ENCODE results near the gene DUSP8.
A peak's percentile ranks its signal among the peaks of the same experiment; 100 is the strongest.
"Not testable (repeated sequence)": the region's sequence is repeated elsewhere in the genome, so short reads cannot be mapped to it uniquely, and the experiment has no call there.

Gene DUSP8

DNA sequence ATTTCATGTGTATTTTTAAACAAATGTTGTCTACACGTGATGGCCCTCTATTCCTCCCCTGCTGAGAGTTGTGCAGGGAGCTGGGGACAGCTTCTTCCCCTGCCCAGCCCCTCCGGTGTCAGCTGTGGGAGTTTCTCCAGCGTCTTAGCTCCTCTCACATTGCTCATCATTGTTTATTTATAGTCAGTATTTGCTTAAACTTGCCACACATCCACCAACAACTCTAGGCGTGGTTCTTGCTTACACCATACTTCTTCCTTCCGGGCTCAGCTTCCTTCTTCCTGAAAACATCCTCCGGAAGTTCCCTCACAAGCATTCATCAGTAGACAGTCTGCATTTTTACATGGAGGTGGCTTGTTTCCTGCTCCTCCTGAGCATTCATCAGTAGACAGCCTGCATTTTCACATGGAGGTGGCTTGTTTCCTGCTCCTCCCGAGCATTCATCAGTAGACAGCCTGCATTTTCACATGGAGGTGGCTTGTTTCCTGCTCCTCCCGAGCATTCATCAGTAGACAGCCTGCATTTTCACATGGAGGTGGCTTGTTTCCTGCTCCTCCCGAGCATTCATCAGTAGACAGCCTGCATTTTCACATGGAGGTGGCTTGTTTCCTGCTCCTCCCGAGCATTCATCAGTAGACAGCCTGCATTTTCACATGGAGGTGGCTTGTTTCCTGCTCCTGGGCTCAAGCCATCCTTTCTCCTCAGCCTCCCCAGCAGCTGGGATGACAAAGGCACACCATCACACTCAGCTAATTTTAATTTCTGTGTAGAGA is 17.3 kb upstream of the DUSP8 start:
- DNase-seq (ENCODE audit: low read depth in 2 of 2, low spot score in 1 of 2): not testable (repeated sequence)

DNA sequence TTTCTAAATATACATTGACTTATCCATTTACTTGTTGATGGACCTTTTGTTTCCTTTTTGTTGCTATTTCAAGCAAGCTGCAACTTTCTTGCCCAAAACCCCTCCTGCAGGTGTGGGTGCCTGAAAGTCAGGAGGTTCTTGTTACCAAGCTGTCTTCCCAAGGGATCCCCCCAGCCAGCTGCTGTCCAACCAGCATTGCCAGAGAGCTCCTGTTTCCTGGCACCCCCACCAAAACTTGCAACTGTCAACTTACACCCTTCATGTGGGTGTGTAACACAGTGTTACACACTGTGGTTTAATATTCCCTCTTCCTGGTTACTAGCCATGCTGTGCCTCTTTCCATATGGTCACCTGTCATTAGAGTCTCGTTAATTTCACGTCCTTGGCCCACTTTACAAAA is 14.6 kb upstream of the DUSP8 start:
- DNase-seq (ENCODE audit: low read depth in 2 of 2, low spot score in 1 of 2): no peak

DNA sequence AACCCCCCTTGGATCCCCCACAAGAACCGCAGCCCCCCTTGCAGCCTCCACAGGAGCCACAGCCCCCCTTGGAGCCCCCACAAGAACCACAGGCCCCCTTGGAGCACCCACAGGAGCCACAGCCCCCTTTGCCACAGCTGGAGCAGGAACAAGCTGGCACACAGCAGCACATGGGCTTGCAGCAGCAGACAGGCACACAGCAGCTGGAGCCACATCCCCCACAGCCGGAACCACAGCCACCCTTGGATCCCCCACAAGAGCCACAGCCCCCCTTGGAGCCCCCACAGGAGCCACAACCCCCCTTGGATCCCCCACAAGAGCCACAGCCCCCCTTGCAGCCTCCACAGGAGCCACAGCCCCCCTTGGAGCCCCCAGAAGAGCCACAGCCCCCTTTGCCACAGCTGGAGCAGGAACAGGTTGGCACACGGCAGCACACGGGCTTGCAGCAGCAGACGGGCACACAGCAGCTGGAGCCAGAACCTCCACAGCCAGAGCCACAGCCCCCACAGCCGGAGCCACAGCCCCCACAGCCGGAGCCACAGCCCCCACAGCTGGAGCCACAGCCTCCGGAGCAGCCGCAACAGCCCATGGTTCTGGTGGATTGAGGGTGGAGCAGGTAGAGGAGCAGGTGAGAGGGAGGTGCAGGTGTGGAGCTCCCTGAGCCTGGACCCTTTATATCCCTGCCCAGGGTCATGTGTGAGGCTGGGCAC is 12.7 kb upstream of the DUSP8 start, which contains the start of gene KRTAP5-1:
Gene KRTAP5-1 (minus strand): TSS at position 623 of the 710 bp plus-strand sequence. CDS start 34 bp downstream, at position 589.
- not testable (repeated sequence) for DNase-seq (ENCODE audit: low read depth in 2 of 2, low spot score in 1 of 2)

DNA sequence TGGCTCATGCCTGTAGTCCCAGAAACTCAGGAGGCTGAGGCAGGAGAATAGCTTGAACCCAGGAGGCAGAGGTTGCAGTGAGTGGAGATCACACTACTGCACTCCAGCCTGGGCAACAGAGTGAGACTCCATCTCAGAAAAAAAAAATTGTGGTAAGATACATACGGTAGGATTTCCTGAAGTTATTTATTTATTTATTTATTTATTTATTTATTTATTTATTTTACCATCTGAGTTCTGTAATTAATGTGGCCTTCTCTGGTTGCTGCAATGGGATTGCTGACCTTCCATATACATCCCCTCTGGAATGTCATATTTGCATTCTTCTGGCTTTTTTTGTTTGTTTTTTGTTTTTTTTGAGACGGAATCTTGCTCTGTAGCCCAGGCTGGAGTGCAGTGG is 10.8 kb upstream of the DUSP8 start:
- not testable (repeated sequence) for DNase-seq (ENCODE audit: low read depth in 2 of 2, low spot score in 1 of 2)

DNA sequence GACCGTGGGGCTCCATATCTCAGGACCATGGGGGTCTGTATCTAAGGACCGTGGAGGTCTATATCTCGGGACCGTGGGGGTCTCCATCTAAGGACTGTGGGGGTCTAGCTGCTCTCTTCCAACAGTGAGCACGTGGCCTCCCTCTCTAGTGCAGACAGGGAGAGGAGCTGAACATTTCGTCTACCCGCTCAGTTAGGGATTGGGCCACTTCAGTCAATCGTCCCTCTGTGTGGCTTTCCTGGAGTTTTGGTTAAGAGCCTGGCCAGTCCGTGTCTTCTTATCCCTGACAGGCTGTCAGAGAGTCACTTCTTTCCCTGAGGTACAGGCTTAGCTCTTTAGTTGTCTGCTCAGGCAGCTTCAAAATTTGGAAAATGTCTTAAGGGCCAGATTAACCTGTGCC is 9.9 kb upstream of the DUSP8 start:
- DNase-seq (ENCODE audit: low read depth in 2 of 2, low spot score in 1 of 2): no peak

DNA sequence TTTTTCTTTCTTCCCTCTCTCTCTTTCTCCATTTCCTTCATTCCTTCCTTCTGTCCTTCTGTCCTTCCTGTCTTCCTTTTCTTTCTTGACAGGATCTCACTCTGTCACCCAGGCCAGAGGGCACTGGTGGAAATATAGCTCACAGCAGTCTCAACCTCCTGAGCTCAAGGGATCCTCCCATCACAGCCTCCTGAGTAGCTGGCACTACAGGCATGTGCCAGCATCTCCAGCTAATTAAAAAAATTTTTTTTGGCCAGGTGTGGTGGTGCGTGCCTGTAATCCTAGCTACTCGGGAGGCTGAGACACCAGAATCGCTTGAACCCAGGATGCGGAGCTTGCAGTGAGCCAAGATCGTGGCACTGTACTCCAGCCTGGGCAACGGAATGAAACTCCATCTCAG is 4.8 kb upstream of the DUSP8 start:
- DNase-seq (ENCODE audit: low read depth in 2 of 2, low spot score in 1 of 2): no peak

DNA sequence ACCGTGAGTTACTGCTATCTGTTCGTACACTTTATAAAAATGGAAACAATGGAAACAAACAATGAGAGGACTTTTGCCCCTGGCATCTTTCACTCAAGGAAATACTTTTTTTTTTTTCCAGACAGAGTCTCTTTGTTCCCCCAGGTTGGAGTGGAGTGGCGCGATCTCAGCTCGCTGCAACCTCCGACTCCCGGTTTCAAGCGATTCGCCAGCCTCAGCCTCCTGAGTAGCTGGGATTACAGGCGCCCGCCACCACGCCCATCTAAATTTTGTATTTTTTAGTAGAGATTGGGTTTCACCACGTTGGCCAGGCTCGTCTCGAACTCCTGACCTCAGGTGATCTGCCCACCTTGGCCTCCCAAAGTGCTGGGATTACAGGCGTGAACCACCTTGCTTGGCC is 3.7 kb upstream of the DUSP8 start:
- not testable (repeated sequence) for DNase-seq (ENCODE audit: low read depth in 2 of 2, low spot score in 1 of 2)

DNA sequence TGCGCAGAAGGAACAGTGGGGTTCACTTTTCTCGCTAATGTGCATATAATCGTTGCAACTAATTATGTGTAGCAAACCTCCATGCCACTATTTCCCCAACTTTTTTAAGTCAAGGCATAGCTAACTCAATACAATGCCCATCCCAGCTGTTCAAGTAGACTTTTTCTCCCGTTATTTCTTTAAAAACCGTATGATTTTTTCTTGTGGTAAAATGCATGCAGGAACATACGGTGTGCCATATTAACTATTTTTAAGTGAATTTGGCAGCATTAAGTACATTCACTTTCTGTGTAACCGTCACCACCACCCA is 2.8 kb upstream of the DUSP8 start:
- no peak for DNase-seq (ENCODE audit: low read depth in 2 of 2, low spot score in 1 of 2)

DNA sequence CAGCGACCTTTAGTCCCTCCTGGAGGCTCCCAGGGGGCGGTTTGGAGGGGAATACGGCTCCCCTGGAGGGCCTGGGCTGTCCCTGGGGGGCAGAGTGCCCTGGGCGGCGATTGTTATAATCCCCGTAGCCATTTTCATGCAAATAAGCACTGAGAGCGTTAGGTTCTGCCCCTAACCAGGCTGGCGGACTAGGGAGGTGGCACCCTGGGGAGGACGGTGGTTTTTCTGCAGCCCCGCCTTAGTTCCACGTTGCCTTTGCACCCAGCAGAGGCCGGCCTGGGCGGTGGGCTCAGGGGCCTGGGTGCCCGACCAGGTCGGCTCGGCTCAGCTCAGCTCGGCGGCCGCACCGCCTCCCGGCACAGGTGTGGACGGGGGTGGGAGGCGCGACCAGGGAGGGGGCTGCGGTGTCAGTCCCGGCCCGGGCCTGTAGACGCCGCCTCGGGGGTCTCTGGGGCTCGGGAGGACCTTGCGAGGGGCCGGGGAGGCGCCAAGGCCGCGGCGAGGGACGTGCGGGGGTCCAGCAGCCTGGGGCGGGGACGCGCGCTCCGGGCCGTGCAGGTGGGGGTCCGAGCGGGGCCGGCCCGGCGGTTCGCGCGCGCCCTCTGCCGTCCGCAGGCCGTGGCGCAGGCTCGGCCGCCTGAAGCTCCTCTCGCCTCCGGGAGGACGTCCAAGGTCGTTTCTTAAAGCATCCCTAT is 2.3 kb upstream of the DUSP8 start:
- no peak for DNase-seq (ENCODE audit: low read depth in 2 of 2, low spot score in 1 of 2)

DNA sequence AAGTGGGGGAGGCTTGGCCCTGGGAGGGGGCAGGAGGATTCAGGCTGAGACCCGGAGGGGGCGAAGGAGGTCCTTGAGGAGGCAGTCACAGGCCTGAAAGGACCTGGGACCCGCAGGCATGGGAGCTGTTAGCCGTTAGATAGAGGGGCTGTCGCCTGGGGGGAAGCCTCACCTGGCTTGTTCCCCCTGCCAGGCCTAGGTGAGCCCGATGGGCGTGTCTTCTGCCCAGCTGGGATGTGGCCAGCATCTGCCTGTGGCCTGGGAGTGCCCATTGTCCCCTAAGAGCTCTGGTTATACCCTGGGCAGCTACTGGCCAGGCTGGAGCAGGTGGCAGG is 1.8 kb upstream of the DUSP8 start:
- DNase-seq (ENCODE audit: low read depth in 2 of 2, low spot score in 1 of 2): no peak

DNA sequence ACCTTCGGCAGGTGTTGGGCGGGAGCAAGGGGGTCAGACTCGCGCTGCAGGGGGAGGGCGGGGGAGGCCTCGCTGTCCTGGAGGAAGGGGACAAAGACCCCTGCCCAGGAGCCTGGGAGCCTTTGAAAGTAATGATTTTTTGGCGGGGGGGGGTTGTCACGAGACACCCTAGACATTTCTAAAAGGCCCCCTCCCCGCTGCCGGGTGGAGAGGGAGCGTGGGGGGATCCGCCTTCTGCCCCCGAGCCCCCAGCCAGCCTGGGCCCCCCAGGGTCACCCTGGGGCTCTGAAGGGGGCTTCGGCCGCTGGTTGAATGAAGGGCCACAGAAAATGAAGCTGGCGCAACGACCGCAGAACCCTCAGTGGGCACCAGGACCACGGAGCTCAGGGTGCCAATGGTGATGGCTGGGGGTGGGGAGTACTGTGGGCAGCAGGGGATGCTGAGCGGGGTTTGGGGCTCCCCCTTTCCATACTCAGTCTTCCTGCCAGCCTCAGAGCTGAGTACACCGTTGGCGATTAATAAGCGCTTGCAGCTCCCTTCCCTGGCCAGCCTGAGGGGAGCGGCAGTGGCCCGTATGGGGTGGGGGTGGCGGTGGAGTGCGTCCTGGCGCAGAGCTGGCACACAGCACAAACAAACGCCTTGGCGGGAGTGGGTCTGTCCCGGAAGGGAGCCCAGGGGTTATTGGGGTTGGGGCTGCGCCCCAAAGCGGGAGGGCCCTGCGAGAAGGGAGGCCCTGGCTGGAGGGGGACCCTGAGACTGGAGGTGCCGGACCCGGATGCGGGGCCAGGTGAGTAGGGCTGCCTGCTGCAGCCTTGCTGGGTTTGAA is 1.2 kb upstream of the DUSP8 start:
- no peak for DNase-seq (ENCODE audit: low read depth in 2 of 2, low spot score in 1 of 2)

DNA sequence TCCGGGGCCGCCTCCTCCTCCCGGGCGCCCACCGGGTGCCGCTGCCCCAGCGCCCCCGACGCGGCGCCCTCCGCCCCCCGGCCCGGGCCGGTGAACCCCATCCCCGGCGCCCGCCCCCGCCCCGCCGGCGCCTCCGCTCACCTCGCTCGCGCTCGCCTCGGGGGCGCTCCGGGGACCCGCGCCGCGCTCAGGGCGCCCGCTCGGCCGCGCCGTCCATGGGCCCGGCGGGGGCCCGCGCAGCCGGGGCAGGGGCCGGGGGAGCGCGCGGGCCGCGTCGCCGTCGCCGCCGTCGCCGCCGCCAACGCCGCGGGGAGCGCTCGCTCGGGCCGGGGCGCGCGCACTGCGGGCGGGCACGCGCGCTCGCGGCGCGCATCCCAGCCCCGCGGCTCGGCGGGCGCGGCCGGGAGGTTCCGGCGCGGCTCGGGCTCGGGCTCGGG is 293 bp downstream of the DUSP8 start:
- DNase-seq (ENCODE audit: low read depth in 2 of 2, low spot score in 1 of 2): no peak

DNA sequence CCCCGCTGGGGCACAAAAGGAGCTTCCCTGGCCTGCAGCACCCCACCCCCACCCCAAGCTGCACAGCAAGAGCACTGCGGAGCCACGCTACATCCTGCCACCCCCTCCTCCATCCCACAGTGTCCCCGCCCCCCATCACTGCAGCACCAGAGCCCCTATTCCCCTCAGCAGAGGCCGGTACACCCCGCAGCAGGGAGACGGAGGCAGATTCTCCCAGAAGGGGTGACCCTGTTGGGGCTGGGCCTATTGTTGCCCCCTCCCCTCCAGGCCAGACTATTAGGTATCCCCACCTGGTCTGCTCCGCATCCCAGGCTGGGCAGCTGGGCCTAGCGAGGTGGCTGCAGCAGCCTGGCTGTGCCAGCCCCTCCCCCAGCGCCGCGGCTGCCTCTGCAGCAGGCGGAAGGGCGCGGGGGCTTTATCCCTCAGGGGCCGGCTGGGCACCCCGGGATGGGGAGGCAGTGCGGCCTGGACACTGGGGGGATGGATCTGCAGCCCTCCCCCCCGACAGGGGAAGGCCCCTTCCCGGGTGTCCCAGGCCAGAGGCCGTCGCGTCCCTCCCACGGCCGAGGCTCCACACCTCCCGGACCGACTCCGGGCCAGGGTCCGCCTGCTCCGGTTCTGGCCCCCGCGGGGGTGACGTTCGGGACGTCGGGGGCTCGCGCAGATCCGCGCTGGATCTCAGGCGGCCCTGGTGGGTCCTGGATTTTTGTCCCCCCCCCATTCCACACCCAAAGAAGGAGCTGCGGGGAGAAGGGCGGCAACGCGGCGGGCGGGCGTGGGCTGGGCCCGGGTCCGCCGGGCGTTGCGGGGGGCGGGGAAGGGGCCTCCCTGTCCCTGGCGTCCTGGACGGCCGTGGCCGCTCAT is 943 bp downstream of the DUSP8 start:
- no peak for DNase-seq (ENCODE audit: low read depth in 2 of 2, low spot score in 1 of 2)

DNA sequence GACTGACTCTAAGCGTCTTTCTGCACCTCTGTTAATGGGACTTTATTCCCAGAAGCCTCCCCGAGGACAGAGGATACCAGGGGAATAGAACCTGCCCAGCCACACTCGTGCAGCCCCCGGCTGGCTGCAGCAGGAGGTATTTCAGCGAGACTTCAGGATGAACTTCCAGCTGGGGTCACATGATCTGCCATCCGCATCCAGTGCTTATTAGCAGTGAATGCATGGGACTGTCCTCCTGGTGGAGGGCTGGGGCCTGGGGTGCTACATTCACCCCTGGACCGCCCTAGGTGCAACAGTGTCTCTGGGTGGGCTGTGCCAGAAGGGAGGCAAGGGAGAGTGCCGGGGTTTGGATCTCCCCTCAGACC is 1.6 kb downstream of the DUSP8 start:
- DNase-seq (ENCODE audit: low read depth in 2 of 2, low spot score in 1 of 2): no peak

DNA sequence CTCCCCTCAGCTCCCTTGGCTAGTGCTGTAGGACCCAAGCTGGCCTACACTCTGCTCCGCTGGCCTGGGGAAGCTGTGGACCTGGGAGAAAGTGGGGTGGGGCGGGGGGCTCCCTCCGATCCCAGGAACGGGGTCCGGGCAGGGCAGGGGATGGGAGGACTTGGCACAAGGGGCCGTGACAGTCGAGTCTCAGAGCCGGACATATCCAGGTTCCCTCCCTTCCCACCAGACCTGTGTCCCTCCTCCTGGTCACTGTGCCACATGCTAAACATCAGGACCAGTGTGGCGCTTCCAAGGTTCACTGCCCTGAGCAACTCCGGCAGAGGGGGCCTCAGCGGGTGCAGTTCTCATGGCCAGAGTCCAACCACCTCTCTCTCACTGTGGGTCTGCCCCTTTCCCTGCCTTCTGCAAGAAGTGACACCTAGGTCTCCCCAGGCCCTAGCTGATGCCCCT is 2.0 kb downstream of the DUSP8 start:
- DNase-seq (ENCODE audit: low read depth in 2 of 2, low spot score in 1 of 2): no peak

DNA sequence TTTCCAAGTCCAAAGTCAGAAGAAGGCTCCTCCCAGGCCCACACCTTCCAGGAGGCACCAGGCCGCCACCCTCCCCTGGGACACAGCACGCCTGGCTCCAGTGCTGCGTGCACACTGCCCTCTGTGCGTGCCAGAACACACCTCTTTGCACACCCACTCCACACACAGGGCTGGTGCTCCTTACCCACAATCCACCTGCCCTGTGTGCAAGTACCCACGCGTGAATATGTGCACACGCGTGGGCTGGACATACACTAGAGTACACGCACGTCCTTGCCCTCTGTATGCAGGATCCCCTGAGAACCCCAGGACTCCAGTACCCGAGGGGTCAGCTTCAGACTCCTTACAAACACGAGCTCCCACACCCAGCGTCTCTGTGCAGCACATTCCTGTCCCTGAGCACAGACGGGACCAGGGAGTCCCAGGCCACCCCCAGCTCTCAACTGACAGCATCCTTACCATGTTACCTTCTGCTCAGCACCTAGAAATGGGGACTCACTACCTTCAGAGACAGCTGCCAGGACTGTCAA is 2.8 kb downstream of the DUSP8 start:
- no peak for DNase-seq (ENCODE audit: low read depth in 2 of 2, low spot score in 1 of 2)

DNA sequence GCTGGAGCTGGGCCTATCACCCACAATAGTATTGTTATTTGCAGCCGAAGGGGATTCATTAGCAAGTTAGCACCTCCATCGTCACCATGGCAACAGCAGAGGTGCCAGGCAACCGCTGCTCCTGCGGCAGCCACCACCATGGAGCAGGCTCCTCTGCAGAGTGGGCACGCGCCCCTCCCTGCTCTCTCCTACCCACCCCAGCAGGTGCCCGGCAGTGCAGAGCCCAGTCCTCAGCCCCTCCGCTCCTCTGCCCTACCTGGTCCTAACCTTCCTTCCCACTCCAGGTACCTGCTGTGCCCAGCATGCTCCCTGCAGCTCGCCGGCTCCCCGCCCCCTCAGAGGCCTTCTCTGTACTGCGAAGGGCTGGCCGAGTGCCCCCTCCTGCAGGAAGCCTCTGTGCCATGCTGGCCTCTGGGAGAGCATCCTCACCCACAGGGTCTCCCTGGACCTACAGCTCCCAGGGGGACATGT is 3.6 kb downstream of the DUSP8 start:
- peak in 1 of 2 donors; percentile 41 for DNase-seq (ENCODE audit: low read depth in 2 of 2, low spot score in 1 of 2)

DNA sequence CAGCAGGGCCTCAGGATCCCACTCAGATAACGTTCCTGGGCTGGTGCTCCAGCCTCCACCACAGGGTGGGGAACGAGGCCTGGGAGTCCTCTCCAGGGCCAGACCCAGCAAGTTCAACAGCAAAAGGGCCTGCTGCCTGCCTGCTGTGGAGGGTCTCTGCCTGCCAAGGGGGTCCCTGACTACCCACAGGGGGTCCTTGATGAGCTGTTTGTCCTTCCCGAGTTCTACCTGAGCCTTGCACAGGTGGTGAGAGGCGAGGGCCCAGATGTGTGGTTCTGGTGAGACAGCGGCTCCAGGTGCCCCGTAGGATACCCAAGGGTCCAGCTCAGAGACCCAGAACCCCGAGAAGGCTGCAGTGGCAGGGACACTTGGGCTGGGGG is 4.4 kb downstream of the DUSP8 start:
- no peak for DNase-seq (ENCODE audit: low read depth in 2 of 2, low spot score in 1 of 2)

DNA sequence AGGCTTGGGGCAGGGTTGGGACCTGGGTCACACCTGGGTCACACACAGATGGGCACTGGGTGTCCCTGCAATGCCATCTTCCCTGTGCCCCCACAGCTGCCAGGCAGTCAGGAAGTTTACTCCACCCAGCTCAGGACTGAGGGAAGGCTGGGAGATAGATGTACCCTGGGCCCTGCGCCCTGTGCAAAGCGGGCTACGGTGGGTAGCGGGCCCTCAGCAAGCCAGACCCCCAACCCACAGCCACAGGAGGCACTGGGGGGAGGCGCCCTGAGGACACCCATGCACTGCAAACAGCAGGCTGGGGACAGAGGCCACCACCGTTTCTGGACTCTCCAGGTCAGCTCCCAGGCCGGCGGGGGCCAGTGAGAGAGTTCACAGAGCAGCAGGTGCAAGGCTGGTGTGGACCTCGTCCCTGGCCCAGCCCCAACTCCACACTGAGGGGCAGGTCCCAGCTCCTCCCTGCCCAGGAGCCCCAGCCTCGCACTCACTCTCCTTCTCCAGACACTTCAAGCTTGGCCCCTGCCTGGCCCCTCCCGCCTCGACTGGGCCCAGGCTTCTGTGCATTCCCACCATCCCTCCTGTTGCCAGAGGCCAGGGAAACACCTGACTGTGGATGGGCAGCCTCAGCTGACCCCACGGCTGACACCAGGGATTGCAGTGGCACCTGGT is 4.9 kb downstream of the DUSP8 start:
- DNase-seq (ENCODE audit: low read depth in 2 of 2, low spot score in 1 of 2): no peak
